ENCODE data around the gene CTNND2.
A peak's percentile ranks its signal among the peaks of the same experiment; 100 is the strongest.

Gene CTNND2

GRCh38 chr5:11227064-11227463 lies 677.2 kb downstream of the CTNND2 start:
- no peak for DNase-seq

DNA sequence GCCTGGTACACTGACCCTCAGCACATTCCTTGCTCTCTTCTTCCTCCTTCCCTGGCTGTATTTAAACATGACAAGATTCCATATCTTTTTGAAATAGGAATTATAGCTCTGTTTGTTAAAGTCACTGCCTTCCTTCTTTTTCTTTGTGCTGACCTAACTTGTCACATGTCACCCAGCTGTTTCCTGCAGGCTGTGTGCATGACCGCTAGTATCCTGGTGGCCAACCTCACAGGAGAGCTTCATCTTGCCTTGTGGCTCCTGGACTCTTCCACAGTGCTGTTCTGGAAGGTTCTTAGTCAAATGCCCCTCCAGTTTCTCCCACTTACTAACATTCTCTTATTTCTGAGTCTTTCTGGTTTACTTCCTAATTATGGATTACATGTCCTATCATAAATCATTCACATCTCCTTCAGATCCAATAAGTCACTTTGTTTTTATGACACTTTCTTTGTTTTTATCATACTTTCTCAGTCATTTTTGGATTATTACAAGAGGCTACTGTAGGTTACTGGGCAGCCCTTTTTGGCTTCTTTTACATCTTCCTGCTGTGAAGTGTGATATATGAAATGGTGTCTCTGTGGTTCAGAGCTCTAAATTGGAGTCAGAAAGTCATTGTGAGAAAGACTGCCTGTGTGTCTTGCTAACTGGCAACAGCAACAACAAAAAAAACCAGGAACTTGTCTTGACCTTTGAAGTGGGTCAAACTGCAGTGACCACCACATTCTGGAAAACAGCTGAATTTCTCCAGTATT lies 679.6 kb downstream of the CTNND2 start:
- DNase-seq: no peak

DNA sequence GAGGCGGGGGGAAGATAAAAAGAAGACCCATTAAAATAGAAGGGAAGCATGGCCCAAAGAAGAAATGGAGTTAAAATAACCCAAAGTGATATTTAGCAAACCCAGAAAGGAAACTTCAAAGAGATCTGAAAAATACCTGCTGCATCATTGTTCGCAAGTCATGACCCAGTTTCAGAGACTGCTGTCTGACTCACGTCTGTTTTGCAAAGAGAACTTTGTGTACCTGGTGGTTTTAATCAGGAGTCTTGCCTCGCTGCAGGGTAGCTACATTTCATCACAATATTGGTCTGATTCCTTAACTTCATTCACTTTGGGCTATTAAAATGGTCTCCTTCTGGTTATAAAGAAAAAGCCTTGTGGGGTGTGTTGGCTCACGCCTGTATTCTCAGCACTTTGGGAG lies 682.1 kb downstream of the CTNND2 start:
- peak; percentile 18 for DNase-seq

DNA sequence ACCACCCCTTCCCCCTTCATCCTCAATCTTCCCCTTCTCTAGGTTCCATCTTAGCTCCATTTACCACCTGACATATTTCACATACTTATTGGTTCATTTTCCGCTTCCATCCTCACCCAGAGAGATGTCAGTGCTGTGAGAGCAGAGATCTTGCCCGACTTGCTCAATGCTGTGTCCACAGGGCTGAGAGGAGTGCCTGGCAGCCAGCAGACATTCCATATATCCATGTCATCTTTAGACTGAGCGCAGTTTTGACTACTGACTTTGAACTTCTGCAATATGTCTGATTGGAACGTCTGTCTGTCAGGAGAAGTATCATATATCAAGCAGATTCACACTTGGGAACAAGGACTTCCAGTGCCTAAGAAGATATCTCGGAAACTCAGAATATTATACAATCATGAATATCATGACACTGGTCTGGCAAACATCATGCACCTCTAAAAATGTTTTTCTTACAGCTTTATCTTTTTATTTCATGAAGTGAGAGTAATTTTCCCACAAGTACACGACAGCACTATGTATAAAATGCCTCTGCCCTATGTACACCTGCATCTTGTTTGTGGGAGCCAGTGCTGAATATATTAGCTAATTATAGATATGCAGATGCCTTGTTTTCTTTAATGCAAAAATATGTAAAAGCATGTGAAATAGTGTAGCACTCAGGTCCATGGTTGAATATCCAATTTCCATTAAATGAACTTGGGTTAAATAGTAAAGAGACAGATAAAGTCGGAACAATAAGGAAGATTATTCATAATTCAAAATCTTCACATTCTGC lies 689.2 kb downstream of the CTNND2 start:
- no peak for DNase-seq

- no peak for DNase-seq
Observed at GRCh38 chr5:11212706-11213105, 691.5 kb downstream of the CTNND2 start.

GRCh38 chr5:11197726-11198125 lies 706.5 kb downstream of the CTNND2 start:
- DNase-seq: no peak

GRCh38 chr5:11191673-11192072 lies 712.6 kb downstream of the CTNND2 start:
- no peak for DNase-seq

- peak; percentile 43 for DNase-seq
Observed at GRCh38 chr5:11182441-11183080, 721.7 kb downstream of the CTNND2 start.

DNA sequence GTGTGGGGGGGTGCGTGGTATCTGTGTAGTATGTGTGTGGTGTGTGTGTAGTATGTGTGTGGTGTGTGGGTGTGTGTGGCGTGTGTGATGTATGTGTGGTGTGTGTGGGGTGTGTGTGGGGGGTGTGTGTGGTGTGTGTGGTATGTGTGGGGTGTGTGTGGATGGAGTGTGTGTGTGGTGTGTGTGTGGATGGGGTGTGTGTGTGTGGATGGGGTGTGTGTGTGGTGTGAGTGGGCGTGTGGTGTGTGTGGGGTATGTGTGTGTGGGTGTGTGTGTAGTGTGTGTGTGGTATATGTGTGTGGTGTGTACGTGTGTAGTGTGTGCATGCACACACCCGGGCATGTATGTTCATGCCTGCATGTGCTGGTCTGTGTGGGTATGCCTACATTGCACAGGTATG lies 722.3 kb downstream of the CTNND2 start:
- DNase-seq: no peak

- no peak for DNase-seq
Observed at GRCh38 chr5:11180890-11181289, 723.4 kb downstream of the CTNND2 start.

DNA sequence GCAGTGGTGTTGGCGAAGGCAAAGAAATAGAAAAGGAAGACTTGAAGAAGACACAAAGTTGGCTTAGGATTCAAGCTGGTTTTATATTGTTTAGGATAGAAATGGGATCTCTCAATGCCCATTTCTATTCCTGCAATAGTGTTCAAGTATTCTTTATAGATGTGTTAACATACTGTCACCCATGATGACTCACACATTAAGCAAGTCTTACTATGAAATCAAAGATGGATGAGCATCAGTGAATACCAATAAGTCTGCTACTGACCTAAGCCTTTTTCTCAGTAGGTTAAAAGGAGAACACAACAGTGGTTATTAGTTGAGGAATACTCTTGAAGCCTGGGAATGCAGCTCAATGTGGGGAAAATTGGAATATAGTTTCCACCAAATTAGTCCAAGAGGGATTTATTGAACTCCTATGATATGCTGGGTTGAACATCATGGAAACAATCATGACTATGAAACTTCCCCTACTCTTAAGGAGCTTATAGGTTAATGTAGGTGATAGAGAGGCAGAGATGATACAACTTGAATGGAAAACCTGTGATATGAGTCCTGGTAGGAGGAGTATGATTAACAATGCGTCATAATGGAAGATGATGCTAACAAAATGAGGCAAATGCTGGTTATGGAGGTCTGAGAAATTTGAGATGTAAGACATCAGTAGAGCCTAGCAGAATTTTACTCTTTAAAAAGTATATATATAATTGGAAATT lies 726.1 kb downstream of the CTNND2 start:
- no peak for DNase-seq

- DNase-seq: no peak
Observed at GRCh38 chr5:11174591-11174990, 729.7 kb downstream of the CTNND2 start.

DNA sequence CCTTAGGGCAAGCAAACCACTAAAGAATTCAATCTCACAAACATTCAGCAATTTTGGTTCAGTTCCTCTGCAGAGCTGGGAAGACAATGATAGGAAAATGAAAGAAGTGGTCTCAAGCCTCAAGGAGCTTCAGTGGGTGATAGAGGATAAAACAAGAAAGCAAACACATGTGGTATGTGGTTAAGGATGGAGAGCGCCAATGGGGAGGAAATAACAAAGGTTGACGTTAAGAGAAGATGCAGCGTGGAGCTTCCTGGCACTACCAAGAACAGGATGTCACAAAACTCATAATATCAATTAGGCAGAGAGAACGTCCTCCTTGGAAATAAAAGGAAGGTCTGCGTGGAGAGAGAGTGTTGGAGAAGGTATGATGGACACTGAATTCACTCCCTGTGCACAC lies 731.8 kb downstream of the CTNND2 start:
- DNase-seq: no peak

DNA sequence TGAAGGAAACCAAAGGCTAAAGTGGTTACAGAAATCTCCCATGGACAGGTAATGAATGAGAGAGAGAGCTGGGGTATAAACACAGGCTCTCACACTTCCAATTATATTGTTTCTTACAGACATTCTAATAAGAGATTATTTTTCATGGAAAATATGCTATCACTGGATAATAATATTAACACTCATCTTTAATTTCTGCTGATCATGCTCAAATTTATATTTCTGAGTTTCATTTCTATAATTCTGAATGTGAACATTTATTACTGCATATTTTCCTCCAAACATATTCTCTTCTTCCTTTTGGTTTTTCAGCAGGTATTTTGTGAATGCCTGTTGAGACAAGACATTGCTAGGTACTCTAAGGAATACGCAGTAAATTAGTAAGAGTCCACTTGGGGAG lies 733.0 kb downstream of the CTNND2 start:
- DNase-seq: no peak

GRCh38 chr5:11166923-11167322 lies 737.3 kb downstream of the CTNND2 start:
- DNase-seq: peak; percentile 66

DNA sequence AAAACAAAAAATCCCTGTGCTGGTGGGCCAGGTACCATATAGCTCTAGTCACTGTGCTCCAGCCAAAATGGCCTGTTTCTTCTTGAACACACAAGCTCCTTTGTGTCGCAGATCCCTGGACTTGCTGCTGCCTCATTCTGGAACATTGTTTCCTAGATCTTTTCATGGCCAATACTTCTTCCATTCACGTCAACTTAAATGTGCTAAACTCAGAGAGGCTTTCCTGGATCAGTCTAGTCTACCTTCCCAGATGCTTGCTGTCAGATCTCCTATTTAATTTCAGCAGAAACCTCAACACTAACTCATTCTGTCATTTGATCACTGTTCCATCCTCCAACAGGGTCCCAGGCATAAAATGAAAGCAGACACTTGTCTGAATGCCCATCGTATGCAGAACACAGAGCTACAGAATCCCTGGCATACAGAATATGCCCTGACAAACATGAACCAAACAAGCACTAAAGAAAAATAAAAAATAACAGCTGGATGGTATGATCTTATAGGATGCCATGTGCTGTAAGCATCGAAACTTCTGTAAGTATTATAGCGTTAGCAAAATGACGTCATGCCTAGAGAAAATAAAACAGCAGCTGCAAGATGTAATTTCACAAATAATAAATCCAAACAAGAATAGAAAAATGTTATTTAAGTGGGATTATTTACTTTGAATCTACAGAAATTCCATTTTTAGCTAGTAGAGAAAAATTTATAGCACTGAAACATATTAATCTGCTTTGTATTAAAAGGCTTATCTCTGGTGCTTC lies 739.5 kb downstream of the CTNND2 start:
- peak; percentile 56 for DNase-seq

GRCh38 chr5:11157132-11157531 lies 747.1 kb downstream of the CTNND2 start:
- DNase-seq: no peak

- no peak for DNase-seq
Observed at GRCh38 chr5:11153670-11154382, 750.4 kb downstream of the CTNND2 start.

- DNase-seq: no peak
Observed at GRCh38 chr5:11152368-11152767, 751.9 kb downstream of the CTNND2 start.

DNA sequence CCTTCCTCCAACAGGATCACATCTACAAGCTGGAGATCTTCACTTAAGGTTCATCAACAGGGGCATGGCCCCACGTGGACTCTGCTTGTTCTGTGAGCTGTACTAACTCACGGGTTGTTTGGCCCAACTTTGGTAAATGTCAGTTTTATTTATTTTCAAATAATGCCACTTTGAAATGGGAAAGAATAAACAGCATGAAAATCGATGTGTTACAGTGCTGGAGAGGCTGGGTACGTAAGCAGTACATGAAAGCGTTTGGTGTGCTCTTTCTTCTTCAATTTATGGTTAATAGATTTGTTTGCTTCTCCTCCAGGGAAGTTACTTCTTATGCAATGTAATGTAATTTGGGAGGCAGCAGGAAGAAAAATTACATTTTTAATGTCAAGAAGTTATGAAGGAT lies 753.3 kb downstream of the CTNND2 start:
- no peak for DNase-seq

DNA sequence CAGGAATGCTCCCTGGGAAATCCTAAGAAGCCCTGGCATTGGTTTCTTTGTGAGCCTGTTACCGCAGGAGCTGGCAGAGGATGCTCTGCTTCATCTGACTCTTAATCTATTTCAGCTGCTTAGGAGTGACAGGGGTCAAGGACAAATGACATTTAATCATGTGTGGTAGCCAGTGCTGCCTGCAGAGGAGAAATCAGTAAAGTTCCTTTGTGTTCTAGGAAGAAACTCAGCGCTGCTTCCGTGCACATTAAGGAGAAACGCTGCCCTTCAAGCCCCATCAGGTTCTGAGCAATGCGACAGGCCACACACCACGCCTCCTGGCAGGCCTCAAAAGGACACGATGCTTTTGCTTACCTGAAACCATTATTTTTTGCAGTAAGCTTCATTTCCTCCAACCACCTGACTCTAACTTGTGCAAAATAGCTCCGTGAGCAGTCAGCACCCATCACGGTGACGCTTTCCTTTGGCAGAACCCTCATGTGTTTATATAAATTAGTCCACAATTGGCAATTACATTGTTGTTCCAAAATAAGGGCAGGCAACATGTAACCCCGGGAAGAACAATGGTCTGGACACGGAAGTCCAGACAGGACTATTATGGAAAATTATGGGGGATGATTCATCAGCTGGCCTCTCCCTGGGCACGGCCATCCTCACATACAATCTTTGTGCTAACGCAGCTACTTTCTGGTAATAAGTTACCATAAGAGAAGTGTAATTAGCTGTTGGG lies 755.3 kb downstream of the CTNND2 start:
- DNase-seq: no peak

Data from midbrain (tissue), 1 donor.